ENCODE data around the gene PURA.

Gene PURA

GRCh38 chr5:140141241-140141640 lies 27.3 kb downstream of the PURA start:
- no peaks in the 10 kb centered on the region for H3K4me1 ChIP-seq (ENCODE audit: control insufficient read depth, insufficient read depth, low read length)
- no peaks in the 10 kb centered on the region for H3K9me3 ChIP-seq (ENCODE audit: control insufficient read depth, insufficient read depth, low read depth, low read length)
- H3K27ac ChIP-seq (ENCODE audit: extremely low read depth, low read depth, low read length): no peak overlapping the region
- H3K36me3 ChIP-seq (ENCODE audit: control insufficient read depth in 2 of 2, insufficient read depth in 1 of 2, low read length in 2 of 2): no peaks in the 10 kb centered on the region
- no peak overlapping the region for H3K4me3 ChIP-seq (ENCODE audit: low read depth, low read length)
- ChIA-PET POLR2A (interaction anchor here (0.6 kb wide), 1 partner anchor 74 kb away, joined by 6 read pairs; no protein-coding TSS in a partner anchor), CTCF (interaction anchor here (1.1 to 10.4 kb wide), 4 partner anchors 26 to 353 kb away, joined by 3 to 109 read pairs (median 36); partner anchors contain the start of gene PURA)
- no peak for TF ChIP-seq ZNF660 (tag by site-specific recombination; IDR thresholded peaks at IDR 0.05)

DNA sequence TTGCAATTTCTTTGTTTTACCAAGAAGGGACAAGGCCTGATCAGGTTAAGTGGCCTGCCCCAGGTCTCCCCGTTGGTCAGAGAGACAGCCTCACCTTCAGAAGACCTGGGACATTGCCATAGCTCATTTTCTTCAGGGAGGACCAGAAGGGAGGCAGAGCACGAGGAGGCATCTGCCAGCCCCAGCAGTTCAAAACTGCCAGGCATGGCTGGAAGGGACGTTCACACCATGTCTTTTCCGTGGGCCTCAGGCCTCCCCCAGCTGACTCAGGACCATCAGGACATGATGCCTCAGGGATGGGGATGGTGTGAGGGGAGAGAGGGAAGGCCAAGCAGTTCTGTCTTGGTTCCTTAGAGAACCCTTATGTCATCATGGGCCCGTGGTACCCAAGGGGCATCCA lies 28.3 kb downstream of the PURA start:
- POLR2A ChIA-PET: no interaction called here
- CTCF ChIA-PET: interaction anchor here (0.8 to 10.4 kb wide), 7 partner anchors 10 to 87 kb away, joined by 3 to 109 read pairs (median 35); partner anchors contain the start of gene PURA
- H3K4me1 ChIP-seq (ENCODE audit: control insufficient read depth, insufficient read depth, low read length): no peaks in the 10 kb centered on the region
- no peaks in the 10 kb centered on the region for H3K9me3 ChIP-seq (ENCODE audit: control insufficient read depth, insufficient read depth, low read depth, low read length)
- H3K4me3 ChIP-seq (ENCODE audit: low read depth, low read length): no peak overlapping the region
- TF ChIP-seq KLF16 (tag by site-specific recombination; IDR thresholded peaks at IDR 0.05) (no peak), ZNF677 (tag by site-specific recombination; IDR thresholded peaks at IDR 0.05) (no peak), ZNF10 (tag by site-specific recombination; IDR thresholded peaks at IDR 0.05) (no peak), ZNF140 (tag by site-specific recombination; IDR thresholded peaks at IDR 0.05) (no peak), TRIM28 (IDR thresholded peaks at IDR 0.05; ENCODE audit: borderline replicate concordance, low read length) (no peak), YY2 (tag by site-specific recombination; IDR thresholded peaks at IDR 0.05) (no peak), ZNF404 (tag by site-specific recombination; IDR thresholded peaks at IDR 0.05) (no peak), ZNF510 (tag by site-specific recombination; IDR thresholded peaks at IDR 0.05; ENCODE audit: insufficient replicate concordance) (no peak), ZNF121 (tag by site-specific recombination; IDR thresholded peaks at IDR 0.05) (no peak), ZXDB (tag by site-specific recombination; IDR thresholded peaks at IDR 0.05) (no peak), MEIS1 (CRISPR knock-in tag; IDR thresholded peaks at IDR 0.05; ENCODE audit: borderline replicate concordance) (no peak), ZNF701 (tag by site-specific recombination; IDR thresholded peaks at IDR 0.05) (no peak), ZNF341 (tag by site-specific recombination; IDR thresholded peaks at IDR 0.05; ENCODE audit: low read depth) (no peak), EGR2 (tag by site-specific recombination; IDR thresholded peaks at IDR 0.05; ENCODE audit: low read depth) (no peak)
- H3K27ac ChIP-seq (ENCODE audit: extremely low read depth, low read depth, low read length): no peak overlapping the region
- H3K36me3 ChIP-seq (ENCODE audit: control insufficient read depth in 2 of 2, insufficient read depth in 1 of 2, low read length in 2 of 2): no peaks in the 10 kb centered on the region

DNA sequence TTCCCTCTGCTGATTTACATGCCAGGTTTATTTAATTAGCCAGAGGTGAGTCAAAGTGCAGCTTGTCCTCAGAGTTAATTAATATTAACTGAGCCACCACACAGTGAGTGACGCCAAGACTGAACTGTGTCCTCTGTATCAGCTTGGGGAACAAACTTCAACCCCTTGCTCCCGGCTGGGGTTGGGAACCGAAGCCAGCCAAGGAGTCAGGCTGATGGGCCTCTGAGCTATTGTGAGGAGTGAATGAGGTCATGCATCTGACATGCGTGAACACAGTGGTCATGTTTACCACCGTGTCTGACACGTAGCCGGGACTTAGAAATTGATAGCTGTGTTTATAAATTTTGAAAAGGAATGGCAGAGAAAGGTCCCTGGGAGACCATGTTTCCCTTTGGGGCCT lies 28.9 kb downstream of the PURA start:
- POLR2A ChIA-PET: no interaction called here
- CTCF ChIA-PET: interaction anchor here (0.7 to 10.4 kb wide), 8 partner anchors 10 to 94 kb away, joined by 3 to 109 read pairs (median 24); partner anchors contain the start of gene PURA
- Histone ChIP-seq H3K4me1 (ENCODE audit: control insufficient read depth, insufficient read depth, low read length) (no peaks in the 10 kb centered on the region), H3K9me3 (ENCODE audit: control insufficient read depth, insufficient read depth, low read depth, low read length) (no peaks in the 10 kb centered on the region), H3K4me3 (ENCODE audit: low read depth, low read length) (no peak overlapping the region), H3K36me3 (ENCODE audit: control insufficient read depth in 2 of 2, insufficient read depth in 1 of 2, low read length in 2 of 2) (no peaks in the 10 kb centered on the region), H3K27ac (ENCODE audit: extremely low read depth, low read depth, low read length) (no peak overlapping the region)
- no peak for TF ChIP-seq ZNF629 (tag by site-specific recombination; IDR thresholded peaks at IDR 0.05)
- TF ChIP-seq REPIN1 (tag by site-specific recombination; IDR thresholded peaks at IDR 0.05; ENCODE audit: low read depth): no peak
- TF ChIP-seq ZFHX2 (tag by site-specific recombination; conservative IDR thresholded peaks at IDR 0.05): no peak
- TF ChIP-seq KLF10 (tag by site-specific recombination; IDR thresholded peaks at IDR 0.05): no peak
- no peak for TF ChIP-seq ZNF362 (tag by site-specific recombination; IDR thresholded peaks at IDR 0.05)
- TF ChIP-seq, protein P1, sequence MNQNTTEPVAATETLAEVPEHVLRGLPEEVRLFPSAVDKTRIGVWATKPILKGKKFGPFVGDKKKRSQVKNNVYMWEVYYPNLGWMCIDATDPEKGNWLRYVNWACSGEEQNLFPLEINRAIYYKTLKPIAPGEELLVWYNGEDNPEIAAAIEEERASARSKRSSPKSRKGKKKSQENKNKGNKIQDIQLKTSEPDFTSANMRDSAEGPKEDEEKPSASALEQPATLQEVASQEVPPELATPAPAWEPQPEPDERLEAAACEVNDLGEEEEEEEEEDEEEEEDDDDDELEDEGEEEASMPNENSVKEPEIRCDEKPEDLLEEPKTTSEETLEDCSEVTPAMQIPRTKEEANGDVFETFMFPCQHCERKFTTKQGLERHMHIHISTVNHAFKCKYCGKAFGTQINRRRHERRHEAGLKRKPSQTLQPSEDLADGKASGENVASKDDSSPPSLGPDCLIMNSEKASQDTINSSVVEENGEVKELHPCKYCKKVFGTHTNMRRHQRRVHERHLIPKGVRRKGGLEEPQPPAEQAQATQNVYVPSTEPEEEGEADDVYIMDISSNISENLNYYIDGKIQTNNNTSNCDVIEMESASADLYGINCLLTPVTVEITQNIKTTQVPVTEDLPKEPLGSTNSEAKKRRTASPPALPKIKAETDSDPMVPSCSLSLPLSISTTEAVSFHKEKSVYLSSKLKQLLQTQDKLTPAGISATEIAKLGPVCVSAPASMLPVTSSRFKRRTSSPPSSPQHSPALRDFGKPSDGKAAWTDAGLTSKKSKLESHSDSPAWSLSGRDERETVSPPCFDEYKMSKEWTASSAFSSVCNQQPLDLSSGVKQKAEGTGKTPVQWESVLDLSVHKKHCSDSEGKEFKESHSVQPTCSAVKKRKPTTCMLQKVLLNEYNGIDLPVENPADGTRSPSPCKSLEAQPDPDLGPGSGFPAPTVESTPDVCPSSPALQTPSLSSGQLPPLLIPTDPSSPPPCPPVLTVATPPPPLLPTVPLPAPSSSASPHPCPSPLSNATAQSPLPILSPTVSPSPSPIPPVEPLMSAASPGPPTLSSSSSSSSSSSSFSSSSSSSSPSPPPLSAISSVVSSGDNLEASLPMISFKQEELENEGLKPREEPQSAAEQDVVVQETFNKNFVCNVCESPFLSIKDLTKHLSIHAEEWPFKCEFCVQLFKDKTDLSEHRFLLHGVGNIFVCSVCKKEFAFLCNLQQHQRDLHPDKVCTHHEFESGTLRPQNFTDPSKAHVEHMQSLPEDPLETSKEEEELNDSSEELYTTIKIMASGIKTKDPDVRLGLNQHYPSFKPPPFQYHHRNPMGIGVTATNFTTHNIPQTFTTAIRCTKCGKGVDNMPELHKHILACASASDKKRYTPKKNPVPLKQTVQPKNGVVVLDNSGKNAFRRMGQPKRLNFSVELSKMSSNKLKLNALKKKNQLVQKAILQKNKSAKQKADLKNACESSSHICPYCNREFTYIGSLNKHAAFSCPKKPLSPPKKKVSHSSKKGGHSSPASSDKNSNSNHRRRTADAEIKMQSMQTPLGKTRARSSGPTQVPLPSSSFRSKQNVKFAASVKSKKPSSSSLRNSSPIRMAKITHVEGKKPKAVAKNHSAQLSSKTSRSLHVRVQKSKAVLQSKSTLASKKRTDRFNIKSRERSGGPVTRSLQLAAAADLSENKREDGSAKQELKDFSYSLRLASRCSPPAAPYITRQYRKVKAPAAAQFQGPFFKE (tag by site-specific recombination; IDR thresholded peaks at IDR 0.05; ENCODE audit: borderline replicate concordance): no peak
- TF ChIP-seq, protein P2, sequence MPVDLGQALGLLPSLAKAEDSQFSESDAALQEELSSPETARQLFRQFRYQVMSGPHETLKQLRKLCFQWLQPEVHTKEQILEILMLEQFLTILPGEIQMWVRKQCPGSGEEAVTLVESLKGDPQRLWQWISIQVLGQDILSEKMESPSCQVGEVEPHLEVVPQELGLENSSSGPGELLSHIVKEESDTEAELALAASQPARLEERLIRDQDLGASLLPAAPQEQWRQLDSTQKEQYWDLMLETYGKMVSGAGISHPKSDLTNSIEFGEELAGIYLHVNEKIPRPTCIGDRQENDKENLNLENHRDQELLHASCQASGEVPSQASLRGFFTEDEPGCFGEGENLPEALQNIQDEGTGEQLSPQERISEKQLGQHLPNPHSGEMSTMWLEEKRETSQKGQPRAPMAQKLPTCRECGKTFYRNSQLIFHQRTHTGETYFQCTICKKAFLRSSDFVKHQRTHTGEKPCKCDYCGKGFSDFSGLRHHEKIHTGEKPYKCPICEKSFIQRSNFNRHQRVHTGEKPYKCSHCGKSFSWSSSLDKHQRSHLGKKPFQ (tag by site-specific recombination; IDR thresholded peaks at IDR 0.05): no peak
- no peak for TF ChIP-seq OSR2 (tag by site-specific recombination; IDR thresholded peaks at IDR 0.05)
- no peak for TF ChIP-seq ZNF404 (tag by site-specific recombination; IDR thresholded peaks at IDR 0.05)
- TF ChIP-seq ZNF324 (tag by site-specific recombination; IDR thresholded peaks at IDR 0.05): no peak
- TF ChIP-seq ZNF114 (tag by site-specific recombination; IDR thresholded peaks at IDR 0.05): no peak
